NB4 (cell line): Measurements from ENCODE around the gene BRI3.

Experiments
- POLR2A ChIP-seq: IDR thresholded peaks from 2 replicates; pipeline ENCODE4 v1.6.1; 2011; ENCODE audit warnings: mild to moderate bottlenecking; ENCODE audit not compliant: insufficient read length; ENCODE audit errors: extremely low read depth
- TF ChIP-seq, protein P1 (sequence below): IDR thresholded peaks from one replicate; pipeline ENCODE4 v1.5.1; 2012; ENCODE audit warnings: low read depth, low read length

DNA sequence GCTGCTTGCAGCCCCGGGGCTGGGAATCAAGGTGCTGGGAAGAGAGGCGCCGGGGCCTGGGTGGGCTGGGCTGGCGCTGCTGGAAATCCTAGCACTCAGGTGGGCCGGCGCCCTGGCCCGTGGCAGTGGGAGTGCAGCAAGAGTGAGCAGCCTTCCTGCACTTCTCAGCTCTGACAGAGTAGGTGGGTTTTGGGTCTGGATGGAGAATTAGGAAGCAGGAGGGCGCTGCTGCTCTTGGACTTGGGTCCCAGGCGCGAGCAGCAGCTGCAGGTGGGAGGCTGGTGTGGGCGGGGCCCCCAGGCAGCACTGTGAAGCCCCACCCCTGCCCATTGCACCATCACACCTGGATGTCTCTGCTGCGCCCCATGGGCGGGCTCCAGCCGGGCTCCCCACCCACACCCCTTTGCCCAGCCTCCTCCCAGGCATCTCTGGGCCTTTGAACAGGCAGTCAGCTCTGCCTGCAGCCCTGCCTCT lies 6.0 kb downstream of the BRI3 start:
- TF ChIP-seq, protein P1, sequence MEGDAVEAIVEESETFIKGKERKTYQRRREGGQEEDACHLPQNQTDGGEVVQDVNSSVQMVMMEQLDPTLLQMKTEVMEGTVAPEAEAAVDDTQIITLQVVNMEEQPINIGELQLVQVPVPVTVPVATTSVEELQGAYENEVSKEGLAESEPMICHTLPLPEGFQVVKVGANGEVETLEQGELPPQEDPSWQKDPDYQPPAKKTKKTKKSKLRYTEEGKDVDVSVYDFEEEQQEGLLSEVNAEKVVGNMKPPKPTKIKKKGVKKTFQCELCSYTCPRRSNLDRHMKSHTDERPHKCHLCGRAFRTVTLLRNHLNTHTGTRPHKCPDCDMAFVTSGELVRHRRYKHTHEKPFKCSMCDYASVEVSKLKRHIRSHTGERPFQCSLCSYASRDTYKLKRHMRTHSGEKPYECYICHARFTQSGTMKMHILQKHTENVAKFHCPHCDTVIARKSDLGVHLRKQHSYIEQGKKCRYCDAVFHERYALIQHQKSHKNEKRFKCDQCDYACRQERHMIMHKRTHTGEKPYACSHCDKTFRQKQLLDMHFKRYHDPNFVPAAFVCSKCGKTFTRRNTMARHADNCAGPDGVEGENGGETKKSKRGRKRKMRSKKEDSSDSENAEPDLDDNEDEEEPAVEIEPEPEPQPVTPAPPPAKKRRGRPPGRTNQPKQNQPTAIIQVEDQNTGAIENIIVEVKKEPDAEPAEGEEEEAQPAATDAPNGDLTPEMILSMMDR: no peak
- TF ChIP-seq POLR2A: no peak
